Activated T-helper 1 cell treated with Interleukin-2 at 50 U/mL for 16 hours (primary cell): ENCODE data around the gene AKAP6.

ENCODE experiments used
- DNase-seq: peaks from one replicate; pipeline ENCODE4 v3.0.0-alpha.2; 2020; ENCODE audit warnings: low read depth

The AKAP6 gene

DNA sequence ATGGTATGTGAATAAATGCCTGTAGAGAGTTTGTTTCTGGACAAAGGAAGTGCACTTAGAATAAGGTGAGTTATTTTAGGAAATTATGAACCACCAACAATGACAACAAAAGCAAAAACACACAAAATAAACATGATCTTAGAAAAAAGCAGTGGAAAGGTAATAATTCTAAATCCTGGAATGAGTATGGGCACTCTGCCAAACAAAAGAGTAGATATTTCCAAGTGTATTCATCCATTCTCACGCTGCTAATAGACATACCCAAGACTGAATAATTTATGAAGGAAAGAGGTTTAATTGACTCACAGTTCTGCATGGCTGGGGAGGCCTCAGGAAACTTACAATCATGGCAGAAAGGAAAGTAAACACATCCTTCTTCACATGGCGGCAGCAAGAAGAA, 340.3 kb downstream of the AKAP6 start:
- DNase-seq = no peak

DNA sequence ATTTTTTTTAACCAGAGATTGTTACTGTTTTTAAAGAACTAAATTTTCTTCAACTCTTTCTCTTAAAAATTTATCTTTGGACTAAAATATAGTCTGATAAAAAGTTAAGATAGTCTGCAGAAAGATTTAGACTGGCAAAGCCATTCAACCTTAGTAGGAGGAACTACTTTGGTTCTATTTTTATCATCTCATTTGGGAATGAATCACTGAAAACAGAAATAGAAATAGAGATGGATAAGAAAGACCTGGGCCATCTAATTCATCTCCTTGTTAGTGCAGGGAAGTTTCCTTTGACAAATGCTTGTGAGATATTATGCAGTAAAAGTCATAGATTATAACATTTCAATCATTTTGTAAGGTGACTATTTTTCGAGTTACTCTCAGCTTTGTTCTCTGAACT, 346.3 kb downstream of the AKAP6 start:
- no peak for DNase-seq

DNA sequence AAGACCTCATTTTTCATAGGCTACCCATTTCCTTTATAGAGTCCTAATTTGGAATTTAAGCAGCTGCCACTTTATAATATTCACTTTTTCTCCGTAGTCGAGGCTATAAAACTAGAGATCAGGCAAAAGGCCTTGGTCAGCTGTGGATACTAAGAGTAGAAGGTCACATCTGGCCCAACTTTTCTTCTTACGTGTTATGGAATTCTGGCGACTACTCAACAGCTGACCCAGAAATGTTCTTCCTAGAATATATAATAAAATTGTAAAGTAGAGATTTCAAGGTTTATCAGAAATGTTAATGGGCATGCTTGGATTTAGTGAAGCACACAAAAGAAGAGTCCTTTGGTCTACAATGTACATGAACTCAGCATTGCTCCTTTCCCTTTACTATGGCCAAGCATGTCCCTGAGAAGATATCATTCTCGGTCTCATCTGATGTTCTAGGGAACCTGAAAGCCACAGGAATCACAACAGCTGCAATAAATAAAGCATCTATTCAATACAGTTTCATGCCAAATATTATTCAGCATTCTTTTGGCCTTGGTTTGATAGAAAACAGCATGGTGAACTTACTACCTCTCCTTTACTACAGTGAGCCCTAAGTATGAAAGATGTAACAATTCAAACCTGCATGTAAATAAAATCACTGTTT, 348.2 kb downstream of the AKAP6 start:
- DNase-seq = no peak

DNA sequence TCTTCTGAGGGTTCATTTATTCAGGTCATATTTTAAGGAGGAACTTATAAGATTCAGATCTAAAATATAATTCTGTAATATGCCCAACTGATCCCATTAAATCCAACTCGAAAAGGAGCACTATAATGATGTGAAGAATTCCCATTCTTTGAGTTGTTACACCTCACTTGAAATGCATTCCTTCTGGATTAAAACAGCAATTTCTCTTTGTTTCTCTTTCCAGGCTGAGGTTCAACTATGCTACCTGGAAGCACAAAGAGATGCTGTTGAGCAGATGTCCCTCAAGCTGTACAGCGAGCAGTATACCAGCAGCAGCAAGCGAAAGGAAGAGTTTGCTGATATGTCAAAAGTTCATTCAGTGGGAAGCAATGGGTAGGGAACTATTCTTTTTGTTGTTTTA, 349.0 kb downstream of the AKAP6 start:
- DNase-seq = no peak

DNA sequence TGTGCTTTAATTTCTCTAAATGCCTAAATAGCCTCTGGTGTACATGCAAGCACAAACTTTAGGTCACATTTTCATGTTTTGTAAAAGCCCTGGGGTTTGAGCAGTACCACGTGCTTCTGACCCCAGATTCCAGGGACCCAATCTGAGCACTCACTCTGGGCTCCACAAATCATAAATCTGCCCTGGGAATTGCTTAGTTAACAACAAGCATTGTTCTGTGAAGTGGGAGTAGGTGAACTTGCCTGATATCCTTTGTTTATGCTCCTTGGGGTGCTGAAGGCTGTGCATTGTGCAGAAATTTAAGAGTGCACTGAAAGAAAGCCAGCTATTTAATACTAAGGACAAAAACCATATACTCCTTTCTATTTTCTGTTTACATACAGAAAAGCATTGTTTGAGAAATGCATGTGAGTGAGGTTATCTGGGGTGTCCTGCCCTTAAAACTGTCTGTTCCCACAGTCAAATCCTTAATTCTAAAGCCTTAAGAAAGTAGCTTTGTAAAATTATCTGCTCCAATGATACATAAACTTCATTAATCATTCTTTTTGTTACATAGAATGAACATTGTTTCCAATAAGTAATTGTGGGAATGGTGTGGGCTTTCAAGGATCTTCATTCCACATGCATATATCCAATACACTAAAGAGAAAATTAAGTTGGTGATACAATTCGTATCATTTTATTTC, 351.0 kb downstream of the AKAP6 start:
- DNase-seq = no peak

DNA sequence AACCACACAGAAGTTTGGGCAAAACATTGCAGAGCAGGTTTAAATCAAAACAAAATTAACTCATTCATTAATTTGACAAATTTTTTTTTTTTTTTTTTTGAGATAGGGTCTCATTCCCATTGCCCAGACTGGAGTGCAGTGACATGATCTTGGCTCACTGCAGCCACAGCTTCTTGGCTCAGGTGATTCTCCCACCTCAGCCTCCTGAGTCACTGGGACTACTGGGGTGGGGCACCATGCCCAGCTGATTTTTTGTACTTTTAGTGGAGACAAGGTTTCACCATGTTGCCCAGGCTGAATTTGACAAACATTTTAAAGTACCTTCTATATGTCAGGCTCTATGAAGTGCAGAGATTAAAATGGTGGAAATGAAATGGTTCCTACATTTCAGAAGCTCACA, 352.5 kb downstream of the AKAP6 start:
- no peak for DNase-seq

DNA sequence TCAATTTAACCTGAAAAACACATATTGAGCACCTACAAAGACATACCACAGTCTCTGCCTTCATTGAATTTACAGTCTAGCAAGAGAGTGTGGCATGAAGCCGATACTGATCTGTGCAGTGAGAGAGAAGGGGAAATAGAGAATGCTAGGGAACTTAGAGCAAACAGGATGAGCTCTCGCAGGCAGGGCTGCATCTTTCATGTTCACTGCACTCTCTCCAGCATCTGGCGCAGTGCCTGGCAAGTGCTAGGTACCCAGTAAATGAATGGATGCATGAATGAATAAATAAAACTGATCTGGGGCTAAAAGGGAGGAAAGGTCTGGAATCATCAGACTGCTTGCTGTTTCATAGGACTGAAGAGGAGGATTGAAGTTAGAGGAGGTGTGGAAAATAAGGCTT, 353.1 kb downstream of the AKAP6 start:
- no peak for DNase-seq

DNA sequence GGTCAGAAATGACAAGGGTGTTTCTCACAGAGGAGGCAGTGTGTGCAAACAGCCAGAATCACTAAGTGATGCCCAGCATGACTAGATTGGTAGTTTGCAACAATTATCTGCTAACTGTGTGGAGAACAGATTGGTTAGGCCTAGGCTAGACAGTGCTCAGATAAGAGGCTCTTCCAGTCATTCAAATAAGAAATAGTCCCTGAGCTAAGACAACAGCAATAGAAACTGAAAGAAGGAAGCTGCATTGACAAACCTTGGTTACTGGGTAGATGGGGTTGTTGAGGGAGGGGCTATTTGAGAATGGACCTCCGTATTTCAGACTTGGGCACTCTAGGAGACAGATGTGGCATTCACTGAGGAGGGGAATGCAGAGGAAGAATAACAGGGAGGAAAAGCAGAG, 354.6 kb downstream of the AKAP6 start:
- DNase-seq = no peak

DNA sequence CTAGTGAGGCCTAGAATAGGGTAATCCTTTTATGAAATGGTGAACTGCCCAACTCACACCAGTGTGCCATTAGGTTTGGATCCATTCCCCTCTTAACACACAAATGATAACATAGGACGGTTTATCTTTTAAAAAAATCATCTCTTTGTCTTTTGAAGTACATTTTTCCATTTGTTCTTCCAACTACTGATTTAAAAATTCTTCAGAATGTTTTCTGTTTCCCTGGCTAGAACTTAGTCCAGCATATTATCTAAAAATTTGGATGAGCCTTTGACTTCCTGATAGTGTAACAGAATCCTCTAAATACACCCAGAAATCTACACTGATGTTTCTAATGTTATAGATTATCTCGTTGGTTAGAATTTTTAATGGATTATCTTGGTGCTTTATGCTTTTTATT, 359.8 kb downstream of the AKAP6 start:
- DNase-seq = no peak

DNA sequence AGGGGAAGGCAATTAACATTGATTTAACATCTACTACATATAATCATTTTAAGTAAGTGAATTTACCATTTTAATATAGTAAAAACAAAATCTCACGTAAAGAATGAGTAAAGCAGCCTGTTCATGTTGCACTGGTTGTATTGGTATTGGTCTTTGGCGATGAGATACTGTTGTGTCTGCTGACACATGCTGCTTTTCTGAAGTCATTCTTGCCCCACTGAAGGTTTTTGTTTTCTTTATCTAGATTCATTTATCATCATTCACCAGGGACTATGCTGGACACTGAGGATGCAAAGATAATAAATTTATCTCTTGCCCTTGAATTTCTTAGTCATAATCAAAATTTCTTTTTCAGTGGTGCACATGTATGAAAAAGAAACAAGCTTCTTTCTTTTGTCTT, 363.3 kb downstream of the AKAP6 start:
- DNase-seq = no peak

DNA sequence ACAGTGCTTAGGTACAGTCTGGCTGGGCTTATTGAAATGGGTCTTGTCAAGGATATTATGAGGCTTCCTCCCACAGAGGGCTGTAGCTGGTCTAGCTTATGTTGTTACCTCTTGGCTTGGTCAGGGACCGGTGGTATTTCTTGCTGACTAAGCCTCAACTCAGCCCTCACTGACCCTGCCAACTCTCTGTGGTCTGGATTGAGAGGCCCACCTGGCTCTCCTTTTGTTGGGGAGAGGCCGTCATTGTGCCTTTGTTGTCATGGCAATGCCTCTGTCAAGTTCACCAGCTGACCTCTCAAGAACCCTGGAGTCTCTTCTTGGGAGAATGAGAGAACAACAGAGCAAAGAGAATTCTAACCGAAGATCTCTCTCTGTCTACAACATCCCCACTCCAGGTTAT, 364.0 kb downstream of the AKAP6 start:
- DNase-seq = no peak

DNA sequence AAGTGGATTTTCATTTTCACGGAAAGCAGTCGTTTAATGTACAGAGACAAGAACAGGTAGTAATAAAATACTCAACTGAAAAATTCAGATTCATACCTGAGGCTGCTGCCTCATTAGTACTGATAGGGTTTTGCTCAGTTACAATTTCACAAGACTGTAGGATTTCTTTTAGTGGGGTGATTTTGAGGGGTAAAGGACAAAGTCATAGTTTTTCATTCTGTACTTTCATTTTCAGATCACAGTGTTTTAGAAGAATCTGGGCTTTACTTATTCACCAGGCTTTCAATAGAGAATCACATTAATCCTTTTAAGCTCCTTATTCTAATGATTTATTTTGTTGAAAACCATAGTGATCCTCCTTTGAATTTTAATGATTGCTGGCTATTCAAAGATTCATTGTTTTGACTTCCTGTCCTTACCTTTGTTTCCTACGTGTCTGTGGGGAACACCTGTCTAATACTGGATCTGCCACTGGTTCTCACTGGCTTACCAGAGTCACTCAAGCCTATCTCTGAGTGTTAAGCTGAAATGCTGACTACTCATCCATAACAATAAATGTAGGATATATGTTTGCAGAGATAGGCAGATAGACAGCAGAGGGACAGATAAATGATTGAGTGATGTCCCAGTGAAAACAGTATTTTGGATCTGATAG, 365.8 kb downstream of the AKAP6 start:
- no peak for DNase-seq

DNA sequence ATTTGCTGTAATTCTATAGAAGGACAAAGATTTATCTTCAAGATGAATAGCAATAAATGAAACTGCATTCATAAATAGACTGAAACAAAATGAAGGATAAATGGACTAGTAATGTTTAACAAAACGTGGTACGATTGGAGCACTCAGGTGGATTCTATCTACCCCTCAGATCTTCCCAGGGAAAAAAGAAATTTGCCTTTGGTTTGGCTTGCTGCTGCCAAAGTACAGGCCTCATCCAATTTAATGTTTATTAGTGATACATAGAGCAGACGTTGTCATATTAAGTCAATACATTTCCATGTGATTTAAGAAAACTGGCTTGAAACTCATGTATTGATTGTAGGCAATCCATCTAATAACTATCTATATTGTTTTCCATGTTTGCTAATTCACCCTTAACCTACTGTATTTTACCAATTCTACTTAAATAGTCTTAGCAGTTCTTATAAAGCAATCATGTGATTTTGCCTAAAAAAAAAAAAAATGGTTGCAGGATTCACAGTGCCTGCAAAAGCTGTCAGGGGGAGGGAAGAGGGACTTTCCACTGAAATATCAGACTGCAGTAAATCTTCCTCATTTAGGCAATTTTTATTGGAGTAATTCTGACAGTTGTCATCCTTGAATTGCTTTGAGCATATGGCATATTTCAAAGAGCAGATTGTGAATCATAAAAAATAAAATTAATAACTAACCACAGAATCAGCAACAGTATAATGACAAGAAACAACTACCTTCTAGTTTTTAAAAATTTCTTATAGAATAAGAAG, 367.4 kb downstream of the AKAP6 start:
- DNase-seq = no peak

DNA sequence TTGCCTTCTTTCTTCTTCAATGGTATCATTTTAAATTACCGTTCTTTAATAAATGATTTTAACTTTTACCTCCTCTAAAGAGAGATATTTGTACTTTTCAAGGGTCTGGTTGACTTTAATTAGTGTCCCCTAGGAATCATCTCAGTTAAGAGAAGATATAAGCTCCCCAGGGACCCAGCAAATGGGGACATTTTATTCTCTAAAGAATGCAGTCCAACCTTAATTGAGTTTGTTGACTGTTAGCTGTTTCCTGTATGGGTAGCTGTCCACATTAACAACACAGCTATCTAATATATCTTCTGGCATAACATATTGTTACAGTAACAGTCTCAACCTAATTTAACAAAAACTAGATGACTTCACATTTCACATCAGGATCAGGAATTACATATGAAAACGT, 368.0 kb downstream of the AKAP6 start:
- no peak for DNase-seq

DNA sequence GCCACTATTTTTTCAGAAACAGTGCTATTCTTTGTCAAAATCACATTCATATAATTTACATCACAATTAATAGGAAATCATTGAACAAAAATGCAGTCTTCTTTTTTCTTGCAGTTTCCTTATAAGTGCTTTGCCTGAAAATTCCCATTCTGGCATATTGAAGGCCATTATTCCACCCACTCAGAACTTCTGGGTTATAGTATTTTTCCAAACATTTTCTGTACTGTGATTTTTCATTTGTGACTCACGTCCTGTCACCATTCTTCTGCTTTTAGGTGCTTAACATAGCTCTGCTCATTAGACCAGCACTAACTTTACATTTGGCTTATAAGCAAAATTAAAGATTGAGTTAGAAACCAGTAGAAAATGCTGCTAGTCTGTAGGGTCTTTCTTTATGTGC, 368.6 kb downstream of the AKAP6 start:
- DNase-seq = no peak

DNA sequence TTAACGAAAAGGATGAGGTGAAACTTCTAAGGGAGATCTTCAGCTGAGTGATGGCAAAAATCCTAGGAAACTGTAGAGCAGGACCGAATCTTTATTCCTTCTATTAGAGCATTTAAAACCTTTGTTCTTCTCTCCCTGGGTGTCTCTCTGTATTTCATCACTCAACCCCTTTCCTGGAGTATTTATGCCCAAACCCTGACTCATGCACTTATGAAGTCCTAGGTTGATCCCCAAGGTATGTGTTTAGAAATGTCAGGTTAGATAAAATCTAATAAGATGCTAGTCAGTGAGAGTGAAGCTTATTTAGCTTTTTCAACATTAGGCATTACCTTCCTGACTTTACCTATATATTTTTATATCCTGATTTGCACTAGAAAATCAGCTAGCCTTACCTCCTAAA, 369.7 kb downstream of the AKAP6 start:
- no peak for DNase-seq

DNA sequence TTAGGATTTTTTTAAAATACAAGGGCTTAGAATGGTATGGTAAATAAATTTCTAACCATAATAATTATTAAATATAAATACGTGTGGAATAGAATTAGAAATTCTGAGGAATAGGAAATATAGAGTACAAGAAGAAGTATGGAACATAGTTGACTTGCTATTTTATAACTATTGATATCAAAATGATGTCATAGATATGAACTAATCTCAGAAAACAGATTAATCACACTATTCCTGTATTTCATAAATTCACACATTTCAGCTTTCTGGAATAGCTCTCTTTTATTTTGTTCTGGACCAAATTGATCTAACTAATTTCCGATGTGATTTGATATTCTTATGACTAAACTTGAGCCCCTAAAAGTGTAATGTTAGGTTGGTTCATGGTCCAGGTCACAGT, 372.4 kb downstream of the AKAP6 start:
- DNase-seq = no peak

DNA sequence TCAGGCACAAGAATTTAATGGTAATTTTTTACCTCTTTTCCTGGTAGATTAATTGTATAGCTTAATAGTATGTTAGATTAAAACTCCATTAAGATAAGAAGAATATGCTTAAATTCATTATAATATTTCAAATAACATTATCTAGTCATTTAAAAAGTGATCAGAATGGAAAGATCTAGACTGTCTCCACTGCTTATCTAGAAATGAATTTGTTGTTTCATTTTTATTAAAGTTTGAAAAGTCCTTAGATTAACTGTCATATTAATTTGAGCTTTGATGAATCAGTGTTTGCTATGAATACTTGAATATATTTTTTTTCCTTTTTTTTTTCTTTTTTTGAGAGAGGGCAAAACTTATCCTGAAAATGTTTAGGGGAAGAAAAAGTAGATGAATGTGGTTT, 373.0 kb downstream of the AKAP6 start:
- DNase-seq = no peak

DNA sequence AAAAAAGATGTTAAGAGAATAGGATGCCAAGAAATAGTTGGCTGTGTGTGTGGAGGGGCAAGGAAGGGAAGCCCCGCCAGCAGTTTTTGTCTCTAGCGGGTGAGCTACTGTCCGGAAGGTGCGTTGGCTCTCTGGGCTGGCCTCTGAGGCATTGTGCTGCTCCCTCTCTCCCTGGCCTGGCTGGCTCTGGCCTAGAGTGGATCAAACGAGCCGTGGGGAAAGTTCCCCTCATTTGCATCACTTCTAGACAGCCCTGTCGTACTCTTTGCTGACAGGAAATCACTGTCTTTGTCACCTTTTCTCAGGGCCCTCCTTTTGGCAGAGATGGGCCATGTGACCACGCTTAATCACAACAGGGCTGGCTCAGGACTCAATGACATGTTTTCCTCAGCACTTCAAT, 373.5 kb downstream of the AKAP6 start:
- DNase-seq = no peak

DNA sequence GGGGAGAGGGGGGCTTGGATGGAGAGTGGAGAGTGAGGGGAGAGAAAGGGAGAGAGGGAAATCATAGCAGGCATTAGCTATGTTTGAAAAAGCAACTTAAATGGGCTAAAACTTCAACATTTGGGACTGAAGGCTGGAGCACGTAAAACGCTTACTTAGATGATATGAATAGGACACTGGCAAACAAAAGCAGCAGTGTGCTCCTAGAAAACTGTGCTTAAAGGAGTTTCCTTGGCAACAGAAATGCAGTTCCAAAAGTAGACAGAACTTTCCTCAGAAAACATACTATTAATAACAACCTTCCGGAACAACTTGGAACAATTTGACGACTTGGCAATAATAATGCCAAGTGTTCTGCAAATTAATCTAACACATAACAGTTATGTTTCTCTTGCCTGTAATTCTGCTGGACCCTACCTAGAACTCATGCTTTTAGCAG, 374.1 kb downstream of the AKAP6 start:
- DNase-seq = no peak

DNA sequence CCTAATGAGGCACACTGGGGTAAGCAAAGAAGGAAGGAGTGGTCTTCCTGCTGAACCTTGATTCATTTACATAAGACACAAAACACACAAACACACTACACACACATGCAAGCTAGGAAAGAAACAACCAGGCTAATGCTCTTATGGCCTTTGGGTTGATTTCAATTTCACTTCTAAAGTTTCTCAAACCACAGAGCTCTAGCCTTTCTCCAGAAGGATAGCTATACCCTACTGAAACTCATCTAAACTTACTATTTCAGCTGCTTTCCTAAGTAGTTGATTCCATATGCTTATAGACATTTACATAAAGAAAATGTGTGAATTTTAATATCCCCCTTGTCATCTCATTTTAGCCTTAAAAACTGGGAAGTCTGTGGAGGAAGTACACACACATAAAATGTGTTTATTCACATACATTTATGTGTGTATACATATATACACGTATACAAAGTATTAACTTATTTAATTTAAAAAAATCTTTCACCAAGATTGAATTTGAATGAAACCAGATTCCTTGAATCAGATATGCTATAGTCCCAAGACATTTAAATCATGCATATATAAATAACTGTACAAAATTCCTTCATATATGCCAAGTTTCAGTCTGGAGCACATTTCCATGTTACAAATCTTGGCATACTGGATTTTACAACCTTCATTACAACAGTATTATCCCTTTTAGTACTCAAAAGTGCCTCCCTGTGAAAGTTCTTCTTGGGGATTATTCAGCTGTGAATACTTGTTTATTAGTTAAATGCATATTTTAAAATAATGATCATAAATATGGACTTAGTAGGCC, 377.8 kb downstream of the AKAP6 start:
- no peak for DNase-seq
